ENCODE results near the gene MCUR1.
"Not testable (repeated sequence)": the region's sequence is repeated elsewhere in the genome, so short reads cannot be mapped to it uniquely, and the experiment has no call there.

GRCh38 chr6:13780162-13780561, 34.2 kb downstream of the MCUR1 start:
- TF ChIP-seq CTCF, POLR2AphosphoS5 (IDR thresholded peaks at IDR 0.05): not testable (repeated sequence)
